ENCODE measurements around the gene CEMIP.
"Not testable (repeated sequence)": the region's sequence is repeated elsewhere in the genome, so short reads cannot be mapped to it uniquely, and the experiment has no call there.

CEMIP gene

GRCh38 chr15:80936288-80937078 is 157.3 kb downstream of the CEMIP start:
- DNase-seq = no peak

DNA sequence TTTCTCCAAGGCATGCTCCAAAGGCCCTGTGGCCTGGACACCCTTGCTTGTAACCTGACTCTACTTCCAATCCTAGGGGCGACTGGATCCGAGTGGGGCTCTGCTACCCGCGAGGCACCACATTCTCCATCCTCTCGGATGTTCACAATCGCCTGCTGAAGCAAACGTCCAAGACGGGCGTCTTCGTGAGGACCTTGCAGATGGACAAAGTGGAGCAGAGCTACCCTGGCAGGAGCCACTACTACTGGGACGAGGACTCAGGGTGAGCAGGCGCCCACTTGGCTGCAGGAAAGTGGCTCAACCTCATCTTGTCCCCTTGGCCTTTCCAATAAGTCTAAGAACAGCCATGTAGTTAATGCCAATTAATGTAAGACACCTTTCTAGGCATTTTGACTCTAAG is 158.5 kb downstream of the CEMIP start:
- no peak for DNase-seq

- no peak for DNase-seq
Observed at GRCh38 chr15:80939216-80939615, 160.0 kb downstream of the CEMIP start.

- DNase-seq = no peak
Observed at GRCh38 chr15:80940331-80940730, 161.2 kb downstream of the CEMIP start.

GRCh38 chr15:80940851-80941250 is 161.7 kb downstream of the CEMIP start:
- no peak for DNase-seq

DNA sequence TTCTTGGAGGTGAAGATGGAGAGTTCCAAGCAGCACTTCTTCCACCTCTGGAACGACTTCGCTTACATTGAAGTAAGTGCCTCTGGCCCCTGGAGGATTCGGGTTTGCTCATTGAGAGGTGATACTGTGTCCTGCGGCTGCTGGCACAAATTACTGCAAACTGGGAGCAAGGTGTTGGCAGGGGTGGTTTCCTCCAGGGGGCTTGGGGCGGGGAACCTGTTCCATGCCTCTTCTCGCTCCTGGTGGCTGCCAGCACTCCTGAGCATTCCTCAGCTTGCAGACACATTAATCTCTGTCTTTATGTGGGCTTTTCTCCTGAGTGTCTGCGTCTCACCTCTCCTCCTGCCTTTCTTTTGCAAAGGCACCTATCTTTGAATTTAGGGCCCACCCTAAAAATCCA is 163.1 kb downstream of the CEMIP start:
- DNase-seq = no peak

DNA sequence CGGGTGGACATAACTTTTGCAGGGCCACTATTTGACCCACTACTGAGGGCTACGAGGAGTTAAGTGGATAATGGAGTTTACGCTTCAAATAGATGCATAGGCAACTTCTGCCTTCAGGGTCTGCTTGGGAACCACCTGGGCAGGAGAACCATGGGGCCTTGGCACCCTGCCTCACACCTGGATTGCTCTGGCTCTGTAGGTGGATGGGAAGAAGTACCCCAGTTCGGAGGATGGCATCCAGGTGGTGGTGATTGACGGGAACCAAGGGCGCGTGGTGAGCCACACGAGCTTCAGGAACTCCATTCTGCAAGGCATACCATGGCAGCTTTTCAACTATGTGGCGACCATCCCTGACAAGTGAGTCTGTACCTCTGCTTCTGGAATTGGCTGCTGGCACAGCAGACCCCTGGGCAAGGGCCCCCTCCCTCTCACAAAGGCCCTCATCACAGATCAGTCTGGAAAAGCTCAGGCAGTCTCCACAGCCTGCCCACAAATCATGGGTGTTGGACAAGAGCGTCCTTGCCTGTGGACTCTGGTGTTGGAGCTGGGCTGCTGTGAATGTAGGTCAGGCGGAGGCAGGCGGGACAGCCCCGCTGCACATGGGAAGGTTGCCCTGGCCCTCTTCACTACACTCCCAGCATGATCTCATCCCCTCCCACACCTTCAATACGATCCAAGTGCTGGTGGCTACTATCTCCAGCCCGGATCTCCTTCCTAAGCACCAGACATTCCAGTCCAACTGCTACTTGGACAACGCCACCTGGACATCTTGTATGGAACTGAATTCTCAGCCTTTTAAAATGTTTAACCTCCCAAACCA is 163.8 kb downstream of the CEMIP start:
- no peak for DNase-seq

DNA sequence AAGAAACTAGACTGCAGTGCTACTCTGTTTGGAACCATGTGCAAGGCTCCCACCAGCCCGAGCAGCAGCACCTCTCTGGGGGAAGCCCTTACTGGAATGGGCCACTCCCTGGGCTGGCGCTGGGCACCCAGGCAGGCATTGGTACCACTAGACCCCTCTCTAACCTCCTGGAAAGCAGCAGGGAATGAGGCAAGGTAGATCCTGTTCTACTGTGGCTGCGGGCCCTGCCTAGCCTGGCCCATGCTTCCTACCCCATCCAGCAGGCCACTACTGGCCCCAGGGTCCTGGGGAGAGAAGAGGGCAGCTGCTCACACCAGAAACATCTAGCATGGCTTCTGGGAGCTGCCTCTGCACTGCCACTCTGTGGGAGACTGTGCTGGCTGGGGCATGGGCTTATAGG is 165.6 kb downstream of the CEMIP start:
- no peak for DNase-seq

- DNase-seq = no peak
Observed at GRCh38 chr15:80945605-80946004, 166.4 kb downstream of the CEMIP start.

DNA sequence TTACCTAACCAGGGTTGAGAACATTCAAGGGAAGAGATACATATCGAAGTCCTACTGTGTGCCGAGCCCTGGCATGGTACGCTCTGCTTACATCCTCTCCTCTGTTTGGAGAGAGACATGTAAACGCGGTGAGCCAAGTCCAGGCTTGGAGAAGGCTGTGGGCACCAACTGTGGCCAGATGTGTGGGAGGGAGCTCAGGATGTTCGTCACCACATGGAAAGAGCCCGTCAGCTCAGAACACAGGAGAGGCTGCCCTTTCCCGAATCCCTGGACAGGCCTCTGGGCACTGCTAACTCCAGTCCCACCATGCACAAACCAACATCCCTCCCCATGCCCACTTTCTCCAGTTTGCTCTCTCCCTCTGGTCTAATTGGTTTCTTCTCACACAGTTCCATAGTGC is 167.4 kb downstream of the CEMIP start:
- no peak for DNase-seq

- DNase-seq = no peak
Observed at GRCh38 chr15:80948651-80949292, 169.6 kb downstream of the CEMIP start.

- DNase-seq = no peak
Observed at GRCh38 chr15:80949756-80950155, 170.6 kb downstream of the CEMIP start.

- DNase-seq = no peak
Observed at GRCh38 chr15:80950291-80951078, 171.3 kb downstream of the CEMIP start.

GRCh38 chr15:80951941-80952340 is 172.8 kb downstream of the CEMIP start:
- DNase-seq = no peak

DNA sequence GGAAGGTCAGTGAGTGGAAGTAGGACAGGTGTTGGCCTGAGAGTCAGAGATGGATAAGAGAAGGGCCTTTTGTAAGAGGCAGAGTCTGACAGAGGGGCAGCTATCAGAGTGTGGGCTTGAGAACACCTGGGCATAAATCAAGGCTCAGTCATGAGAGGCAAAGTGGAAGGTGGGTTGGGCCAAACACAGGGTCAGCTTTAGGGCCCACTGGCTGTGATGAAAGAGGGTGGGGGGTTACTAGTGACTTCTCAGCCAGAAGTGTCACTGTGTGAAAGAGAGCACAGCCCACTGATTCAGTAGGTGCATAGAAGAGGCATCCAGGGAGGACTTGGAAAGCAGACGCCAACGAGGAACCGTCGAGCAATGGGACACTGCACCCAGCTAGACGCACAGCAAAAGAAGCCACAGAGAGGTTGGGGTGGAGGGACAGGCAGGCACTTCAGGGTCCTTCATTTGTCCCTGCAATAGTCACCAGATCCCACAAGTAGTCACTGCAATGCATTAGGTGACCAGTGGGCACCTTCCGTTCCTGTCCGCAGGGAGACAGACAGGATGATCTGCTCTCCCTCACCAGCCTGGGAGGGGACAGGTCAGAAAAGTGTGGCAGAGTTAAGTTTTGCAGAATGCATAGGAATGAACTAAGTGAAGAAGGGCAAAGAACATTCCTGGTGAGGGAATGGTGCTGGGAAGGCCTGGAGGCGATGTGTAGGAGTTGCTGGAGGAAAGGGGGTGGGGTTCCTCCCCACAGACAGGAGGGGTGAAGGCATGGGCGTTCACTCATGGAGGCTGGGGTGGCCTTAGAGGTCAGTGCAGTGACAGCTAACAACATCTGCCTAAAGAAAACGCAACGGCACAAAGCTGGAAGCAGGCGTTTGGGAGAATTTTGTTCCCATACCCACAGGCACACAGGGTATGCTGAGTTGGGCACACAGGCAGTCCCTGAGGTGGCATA is 174.1 kb downstream of the CEMIP start:
- no peak for DNase-seq

DNA sequence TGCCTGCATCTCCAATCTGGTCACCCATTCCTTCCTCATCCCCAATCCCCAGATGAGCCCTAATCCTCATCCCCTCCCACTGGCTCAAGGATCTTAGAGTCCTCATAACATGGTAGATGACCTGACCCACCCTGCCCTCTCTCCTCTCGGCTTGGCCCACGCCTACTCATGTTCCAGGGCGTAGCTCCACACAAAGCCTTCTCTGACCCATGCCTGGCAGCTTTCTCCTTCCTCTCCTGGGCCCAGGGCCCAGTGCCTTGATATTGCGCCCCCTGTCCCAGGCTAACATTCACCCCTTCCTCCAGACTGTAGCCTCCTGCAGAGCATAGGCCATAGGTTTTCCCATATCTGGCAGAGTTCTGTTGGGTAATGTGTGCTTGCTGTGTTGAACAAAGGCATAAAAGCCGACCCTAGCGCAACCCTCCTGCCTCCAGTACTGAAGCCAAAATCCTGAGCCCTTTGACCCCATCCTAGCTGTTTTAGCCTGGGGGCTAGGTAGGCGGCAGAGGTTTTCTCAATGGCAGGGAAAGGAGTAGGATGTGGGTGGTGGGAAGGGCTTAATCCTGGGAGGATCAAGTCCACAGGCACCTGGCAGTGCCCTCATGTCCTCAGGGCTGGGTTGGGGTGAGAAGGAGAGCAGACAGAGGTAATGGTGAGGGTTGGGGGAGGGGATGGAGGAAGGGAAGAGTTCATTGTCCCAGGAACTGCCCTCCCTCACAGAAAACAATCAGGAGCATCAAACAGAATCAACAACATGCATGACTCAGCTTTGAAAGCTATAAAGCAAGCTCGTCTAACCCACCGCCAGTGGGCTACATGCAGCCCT is 175.0 kb downstream of the CEMIP start:
- no peak for DNase-seq

DNA sequence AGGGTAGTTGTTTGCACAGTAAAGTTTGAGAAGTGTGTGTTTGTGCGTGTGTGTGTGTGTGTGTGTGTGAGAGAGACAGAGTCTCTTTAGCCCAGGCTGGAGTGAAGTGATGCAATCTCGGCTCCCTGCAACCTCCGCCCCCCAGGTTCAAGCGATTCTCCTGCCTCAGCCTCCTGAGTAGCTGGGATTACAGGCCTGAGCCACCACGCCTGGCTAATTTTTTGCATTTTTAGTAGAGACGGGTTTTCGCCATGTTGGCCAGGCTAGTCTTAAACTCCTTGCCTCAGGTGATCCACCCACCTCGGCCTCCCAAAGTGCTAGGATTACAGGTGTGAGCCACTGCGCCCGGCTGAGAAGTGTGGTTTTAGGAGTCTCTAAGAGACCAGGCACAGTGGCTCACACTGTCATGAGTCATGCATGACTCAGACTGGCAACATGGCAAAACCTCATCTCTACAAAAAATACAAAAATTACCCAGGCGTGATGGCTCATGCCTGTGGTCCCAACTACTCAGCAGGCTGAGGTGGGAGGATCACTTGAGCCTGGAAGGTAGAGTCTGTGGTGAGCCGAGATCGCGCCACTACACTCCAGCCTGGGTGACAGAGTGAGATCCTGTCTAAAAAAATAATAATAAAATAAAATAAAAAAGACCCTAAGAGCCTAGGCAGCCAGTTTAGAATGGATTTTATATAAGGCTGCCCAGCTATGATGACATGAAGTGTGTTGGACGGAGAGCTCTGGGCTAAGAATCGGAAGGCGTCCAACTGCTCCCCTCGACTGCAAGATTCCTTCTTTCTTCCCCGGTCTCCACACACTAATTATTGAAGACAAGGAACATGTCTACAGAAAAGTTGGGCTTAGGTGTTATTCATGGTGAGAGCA is 176.6 kb downstream of the CEMIP start:
- DNase-seq = not testable (repeated sequence)

- DNase-seq = no peak
Observed at GRCh38 chr15:80957556-80957955, 178.4 kb downstream of the CEMIP start.

DNA sequence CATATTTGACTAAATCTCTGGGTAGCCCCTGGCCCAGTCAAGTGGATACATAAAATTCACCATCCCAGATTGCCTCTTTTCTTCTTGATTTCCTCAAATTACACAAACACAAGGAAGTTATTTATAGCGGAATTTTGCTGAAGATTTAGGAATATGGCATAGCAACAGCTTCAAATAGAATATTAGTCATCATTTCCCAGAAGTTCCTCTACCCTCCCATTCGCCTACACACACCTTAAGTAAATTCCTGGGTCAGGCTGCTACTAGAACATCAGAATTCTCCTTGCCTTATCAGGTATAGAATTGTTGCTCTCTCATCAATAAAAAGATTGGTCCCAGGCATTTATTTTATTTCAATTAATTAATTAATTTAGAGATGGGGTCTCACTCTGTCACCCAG is 178.8 kb downstream of the CEMIP start:
- DNase-seq = no peak

All from KG1 (cell line).